ENCODE measurements around the gene ANKRD42. TPM values are rescaled to one million over a fixed set of nuclear protein-coding genes. Genes with fewer than 3 reads are reported as not detected.

Gene ANKRD42
- total and polyA plus RNA-seq, 2 of the 8 experiments (the other 6 are each of a cell fraction or from before 2014, with no cell fraction given) = 2.0 to 5.5 TPM

GRCh38 chr11:83195143-83195466 is 1.6 kb downstream of the ANKRD42 start (continued):
- no peak for TF ChIP-seq SIN3A (conservative IDR thresholded peaks at IDR 0.05 in 1 of 2, IDR thresholded peaks at IDR 0.05 in 1 of 2; ENCODE audit: low read depth in 1 of 2, low read length in 2 of 2)
- TF ChIP-seq BRCA1 (IDR thresholded peaks at IDR 0.05; ENCODE audit: low read depth, low read length) = no peak
- no peak for TF ChIP-seq EZH2 (IDR thresholded peaks at IDR 0.05; ENCODE audit: low read depth, low read length, severe bottlenecking)
- no peak for TF ChIP-seq GTF2F1 (IDR thresholded peaks at IDR 0.05; ENCODE audit: borderline replicate concordance, low read depth, low read length)
- TF ChIP-seq CREB1 (IDR thresholded peaks at IDR 0.05) = no peak
- no peak for TF ChIP-seq POLR2AphosphoS5 (IDR thresholded peaks at IDR 0.05; ENCODE audit: low read depth, low read length)
- TF ChIP-seq SP4 (IDR thresholded peaks at IDR 0.05; ENCODE audit: low read length) = no peak

Data from H1 (cell line).